Loucy (cell line): Measurements from ENCODE around the gene OR5A1.

ENCODE experiments used
- H2AFZ ChIP-seq: fragments of 200-600 bp; sonication (generic); 2 replicates; pipeline ENCODE4 v1.6.0; 2016; ENCODE audit warnings: antibody characterized with exemption, mild to moderate bottlenecking, low read length, moderate library complexity
- H3F3A ChIP-seq: fragments of 200-600 bp; 2 replicates; pipeline ENCODE4 v1.6.0; 2016; ENCODE audit warnings: antibody characterized with exemption, low read depth, mild to moderate bottlenecking
- H3K27me3 ChIP-seq: fragments of 200-600 bp; sonication (generic); 2 replicates; pipeline ENCODE4 v1.6.1; 2014; ENCODE audit warnings: low read length, mild to moderate bottlenecking; ENCODE audit not compliant: insufficient read depth, poor library complexity, severe bottlenecking
- H3K36me3 ChIP-seq: fragments of 200-600 bp; sonication (generic); 2 replicates; pipeline ENCODE4 v1.6.1; 2016; ENCODE audit warnings: low read length; ENCODE audit not compliant: insufficient read depth
- H3K4me1 ChIP-seq: fragments of 200-600 bp; sonication (generic); 2 replicates; pipeline ENCODE4 v1.5.1; 2014; ENCODE audit warnings: low read length, mild to moderate bottlenecking; ENCODE audit not compliant: insufficient read depth, poor library complexity, severe bottlenecking
- H3K4me2 ChIP-seq: fragments of 200-600 bp; sonication (generic); 2 replicates; pipeline ENCODE4 v1.6.0; 2014; ENCODE audit warnings: antibody characterized with exemption, low read length, low read depth, mild to moderate bottlenecking; ENCODE audit not compliant: poor library complexity, severe bottlenecking
- H3K4me3 ChIP-seq: fragments of 200-600 bp; sonication (generic); 2 replicates; pipeline ENCODE4 v1.5.1; 2014; ENCODE audit warnings: low read length, mild to moderate bottlenecking, mixed read lengths; ENCODE audit not compliant: poor library complexity, severe bottlenecking
- H3K79me2 ChIP-seq: fragments of 200-600 bp; sonication (generic); 2 replicates; pipeline ENCODE4 v1.6.1; 2014; ENCODE audit warnings: low read length; ENCODE audit not compliant: insufficient read depth
- H3K9ac ChIP-seq: fragments of 200-600 bp; sonication (generic); 2 replicates; pipeline ENCODE4 v1.6.0; 2014; ENCODE audit warnings: mild to moderate bottlenecking, low read depth, low read length, moderate library complexity; ENCODE audit not compliant: poor library complexity, severe bottlenecking
- H3K9me2 ChIP-seq: fragments of 200-600 bp; sonication (generic); replicated peaks from 2 replicates; pipeline ENCODE4 v1.6.1; 2016; ENCODE audit warnings: low read depth, low read length, mixed read lengths
- H3K9me3 ChIP-seq: fragments of 200-600 bp; sonication (generic); 2 replicates; pipeline ENCODE4 v1.6.1; 2014; ENCODE audit warnings: mild to moderate bottlenecking, antibody characterized with exemption, low read length, low read depth; ENCODE audit not compliant: insufficient read depth
- H4K20me1 ChIP-seq: fragments of 200-600 bp; sonication (generic); 2 replicates; pipeline ENCODE4 v1.6.0; 2014; ENCODE audit warnings: antibody characterized with exemption, low read length, mild to moderate bottlenecking; ENCODE audit not compliant: insufficient read depth, poor library complexity, severe bottlenecking
- EZH2phosphoT487 ChIP-seq: fragments of 200-600 bp; IDR thresholded peaks from 2 replicates; pipeline ENCODE4 v1.6.1; 2018; ENCODE audit warnings: antibody characterized with exemption, mild to moderate bottlenecking, moderate library complexity, borderline replicate concordance
- TF ChIP-seq, protein P1 (sequence below): fragments of 200-600 bp; sonication (generic); conservative IDR thresholded peaks from 2 replicates; pipeline ENCODE4 v1.5.1; 2014; ENCODE audit warnings: mild to moderate bottlenecking, antibody characterized with exemption, low read length

OR5A1 gene

GRCh38 chr11:59401262-59401552 lies 35.1 kb upstream of the OR5A1 start:
- Histone ChIP-seq H3K9me3 (peaks cover 16% of the 10 kb centered on the region; the same call in 1 of the 2 replicates), H3F3A (no peaks in the 10 kb centered on the region), H2AFZ (no peak overlapping the region), H3K4me3 (no peak overlapping the region), H3K27me3 (no peaks in the 10 kb centered on the region), H3K4me1 (no peaks in the 10 kb centered on the region), H4K20me1 (no peaks in the 10 kb centered on the region), H3K9ac (no peak overlapping the region), H3K9me2 (no peaks in the 10 kb centered on the region), H3K36me3 (no peaks in the 10 kb centered on the region), H3K79me2 (no peaks in the 10 kb centered on the region), H3K4me2 (no peak overlapping the region)
- TF ChIP-seq, protein P1, sequence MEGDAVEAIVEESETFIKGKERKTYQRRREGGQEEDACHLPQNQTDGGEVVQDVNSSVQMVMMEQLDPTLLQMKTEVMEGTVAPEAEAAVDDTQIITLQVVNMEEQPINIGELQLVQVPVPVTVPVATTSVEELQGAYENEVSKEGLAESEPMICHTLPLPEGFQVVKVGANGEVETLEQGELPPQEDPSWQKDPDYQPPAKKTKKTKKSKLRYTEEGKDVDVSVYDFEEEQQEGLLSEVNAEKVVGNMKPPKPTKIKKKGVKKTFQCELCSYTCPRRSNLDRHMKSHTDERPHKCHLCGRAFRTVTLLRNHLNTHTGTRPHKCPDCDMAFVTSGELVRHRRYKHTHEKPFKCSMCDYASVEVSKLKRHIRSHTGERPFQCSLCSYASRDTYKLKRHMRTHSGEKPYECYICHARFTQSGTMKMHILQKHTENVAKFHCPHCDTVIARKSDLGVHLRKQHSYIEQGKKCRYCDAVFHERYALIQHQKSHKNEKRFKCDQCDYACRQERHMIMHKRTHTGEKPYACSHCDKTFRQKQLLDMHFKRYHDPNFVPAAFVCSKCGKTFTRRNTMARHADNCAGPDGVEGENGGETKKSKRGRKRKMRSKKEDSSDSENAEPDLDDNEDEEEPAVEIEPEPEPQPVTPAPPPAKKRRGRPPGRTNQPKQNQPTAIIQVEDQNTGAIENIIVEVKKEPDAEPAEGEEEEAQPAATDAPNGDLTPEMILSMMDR: no peak; the same call in 1 of the 2 replicates
- no peak for TF ChIP-seq EZH2phosphoT487

DNA sequence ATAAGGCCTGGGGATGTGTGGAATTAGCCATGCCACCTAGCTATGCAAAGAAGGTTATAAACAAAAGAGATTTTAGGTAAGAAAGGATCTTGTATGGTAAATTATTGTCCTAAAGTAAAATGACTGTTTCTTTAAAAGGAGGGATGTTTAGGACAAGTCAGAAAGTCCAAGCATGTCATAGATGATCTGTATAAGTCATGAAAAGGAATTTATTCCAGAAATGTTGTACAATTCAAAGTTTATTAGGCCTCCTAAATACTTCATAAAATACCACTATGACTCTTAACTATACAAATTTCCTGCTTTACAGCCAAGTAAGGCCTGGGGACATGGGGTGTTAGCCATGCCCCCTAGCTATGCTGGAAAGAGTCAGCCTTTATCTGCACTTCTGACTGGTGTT lies 32.7 kb upstream of the OR5A1 start:
- Histone ChIP-seq H3K27me3 (no peaks in the 10 kb centered on the region), H3K4me2 (no peak overlapping the region), H4K20me1 (no peaks in the 10 kb centered on the region), H3K4me1 (no peaks in the 10 kb centered on the region), H3K36me3 (no peaks in the 10 kb centered on the region), H3K9me3 (peaks cover 16% of the 10 kb centered on the region; the same call in 1 of the 2 replicates), H3K9me2 (no peaks in the 10 kb centered on the region), H3K4me3 (no peak overlapping the region), H3K79me2 (no peaks in the 10 kb centered on the region), H2AFZ (no peak overlapping the region), H3F3A (no peaks in the 10 kb centered on the region), H3K9ac (no peak overlapping the region)
- no peak for TF ChIP-seq EZH2phosphoT487
- TF ChIP-seq, protein P1: no peak

GRCh38 chr11:59413646-59414045 lies 22.6 kb upstream of the OR5A1 start:
- Histone ChIP-seq H3K27me3 (no peaks in the 10 kb centered on the region), H2AFZ (no peak overlapping the region), H3K9me3 (0 out of 2 replicates have a peak, but pooled peaks cover 4% of the 10 kb centered on the region), H4K20me1 (no peaks in the 10 kb centered on the region), H3K4me3 (no peak overlapping the region), H3F3A (no peaks in the 10 kb centered on the region), H3K36me3 (no peaks in the 10 kb centered on the region), H3K9me2 (no peaks in the 10 kb centered on the region), H3K4me2 (no peak overlapping the region), H3K79me2 (no peaks in the 10 kb centered on the region), H3K9ac (no peak overlapping the region), H3K4me1 (no peaks in the 10 kb centered on the region)
- TF ChIP-seq, protein P1: no peak
- no peak for TF ChIP-seq EZH2phosphoT487
